HL-60/S4 (cell line): ENCODE results near the gene SAMM50.

Source experiments
- in situ Hi-C: fragments of 300-500 bp; cut with MboI; formaldehyde crosslinking; loops from 2 replicates; pipeline ENCODE4 v1.14.3; 2022; ENCODE audit warnings: low sequenced_read_pairs

Gene SAMM50

GRCh38 chr22:43955040-43955882 is at the start of gene SAMM50:
TSS of gene SAMM50 (plus strand) at chr22:43955442. CDS start at chr22:43955578, 136 bp downstream.
- in situ Hi-C loops = no loop called here

- in situ Hi-C loops = no loop called here
Observed at GRCh38 chr22:43905681-43906080, 49.6 kb upstream of the SAMM50 start.

- in situ Hi-C loops = no loop called here
Observed at GRCh38 chr22:43909708-43910107, 45.5 kb upstream of the SAMM50 start.

- in situ Hi-C loops = no loop called here
Observed at GRCh38 chr22:43910178-43910695, 45.0 kb upstream of the SAMM50 start.

- in situ Hi-C loops = no loop called here
Observed at GRCh38 chr22:43911351-43911750, 43.9 kb upstream of the SAMM50 start.

- in situ Hi-C loops = no loop called here
Observed at GRCh38 chr22:43917521-43917920, 37.7 kb upstream of the SAMM50 start.

- in situ Hi-C loops = no loop called here
Observed at GRCh38 chr22:43919106-43919973, 35.9 kb upstream of the SAMM50 start.

- in situ Hi-C loops = no loop called here
Observed at GRCh38 chr22:43921370-43921769, 33.9 kb upstream of the SAMM50 start.

GRCh38 chr22:43922123-43922522 is 33.1 kb upstream of the SAMM50 start:
- in situ Hi-C loops = no loop called here

- in situ Hi-C loops = no loop called here
Observed at GRCh38 chr22:43923191-43923590, 32.1 kb upstream of the SAMM50 start.

GRCh38 chr22:43923631-43924464 is 31.4 kb upstream of the SAMM50 start, which contains the start of gene PNPLA3:
TSS of gene PNPLA3 (plus strand) at chr22:43923805. CDS start at chr22:43923912, 107 bp downstream.
- in situ Hi-C loops = no loop called here

GRCh38 chr22:43924877-43925276 is 30.4 kb upstream of the SAMM50 start:
- in situ Hi-C loops = no loop called here

- in situ Hi-C loops = no loop called here
Observed at GRCh38 chr22:43925433-43926348, 29.6 kb upstream of the SAMM50 start.

GRCh38 chr22:43926349-43926710 is 28.9 kb upstream of the SAMM50 start:
- in situ Hi-C loops = no loop called here

GRCh38 chr22:43928468-43928867 is 26.8 kb upstream of the SAMM50 start:
- in situ Hi-C loops = no loop called here

- in situ Hi-C loops = no loop called here
Observed at GRCh38 chr22:43928908-43929307, 26.3 kb upstream of the SAMM50 start.

GRCh38 chr22:43931771-43932170 is 23.5 kb upstream of the SAMM50 start:
- in situ Hi-C loops = no loop called here

- in situ Hi-C loops = no loop called here
Observed at GRCh38 chr22:43941449-43941848, 13.8 kb upstream of the SAMM50 start.

GRCh38 chr22:43944670-43945430 is 10.4 kb upstream of the SAMM50 start:
- in situ Hi-C loops = no loop called here
